Cardiac septum (tissue), 1 donor: ENCODE data around the gene SLC4A3. TPM values are rescaled to one million over a fixed set of nuclear protein-coding genes. Genes with fewer than 3 reads are reported as not detected.
"Not testable (repeated sequence)": the region's sequence is repeated elsewhere in the genome, so short reads cannot be mapped to it uniquely, and the experiment has no call there.

Experiments
- DNase-seq: peaks from one replicate; pipeline ENCODE4 v3.0.0-alpha.2; 2020; ENCODE audit warnings: low spot score
- intact Hi-C: fragments of 100-400 bp; cut with DNase I; formaldehyde crosslinking; loops from one replicate; pipeline ENCODE4 v1.14.0; 2022
- total RNA-seq: library from RNA; stranded (reverse); fragmentation: NEBNext Ultra II Directional; extraction: Animal tissue kit (Norgen Biotek cat#: 25700); gene quantifications from one replicate; pipeline ENCODE4 v1.2.1, GENCODE V29; 2021
- donor health status: DM: no; HTN: no; CAD: no.

SLC4A3 gene
- total RNA-seq, 1 donor from 2014 or later = 396 TPM

- intact Hi-C loops = no loop called here
- no peak for DNase-seq
These were observed 37.5 kb downstream of the SLC4A3 start for GRCh38 chr2:219664944-219665343.

GRCh38 chr2:219665926-219666325 lies 38.5 kb downstream of the SLC4A3 start:
- intact Hi-C loops = no loop called here
- DNase-seq = no peak

- intact Hi-C loops = no loop called here
- no peak for DNase-seq
These were observed 40.9 kb downstream of the SLC4A3 start for GRCh38 chr2:219668316-219668715.

GRCh38 chr2:219670386-219670785 lies 43.0 kb downstream of the SLC4A3 start:
- no peak for DNase-seq

GRCh38 chr2:219671279-219671678 lies 43.8 kb downstream of the SLC4A3 start:
- DNase-seq = no peak
- intact Hi-C loops = no loop called here

More at GRCh38 chr2:219670386-219670785, 43.0 kb downstream of the SLC4A3 start:
- intact Hi-C loops = no loop called here

- DNase-seq = no peak
- intact Hi-C loops = no loop called here
These were observed 45.0 kb downstream of the SLC4A3 start for GRCh38 chr2:219672406-219672805.

GRCh38 chr2:219675221-219675620 lies 47.8 kb downstream of the SLC4A3 start:
- intact Hi-C loops = no loop called here
- DNase-seq = no peak

- intact Hi-C loops = no loop called here
- no peak for DNase-seq
These were observed 49.2 kb downstream of the SLC4A3 start for GRCh38 chr2:219676586-219676985.

GRCh38 chr2:219679041-219679440 lies 51.6 kb downstream of the SLC4A3 start:
- DNase-seq = no peak
- intact Hi-C loops = no loop called here

- DNase-seq = no peak
- intact Hi-C loops = no loop called here
These were observed 52.1 kb downstream of the SLC4A3 start for GRCh38 chr2:219679571-219679970.

- intact Hi-C loops = no loop called here
- no peak for DNase-seq
These were observed 53.7 kb downstream of the SLC4A3 start for GRCh38 chr2:219680958-219681693.

- DNase-seq = no peak
- intact Hi-C loops = no loop called here
These were observed 54.4 kb downstream of the SLC4A3 start for GRCh38 chr2:219681694-219682300.

- DNase-seq, intact Hi-C loops: not testable (repeated sequence)
These were observed 56.0 kb downstream of the SLC4A3 start for GRCh38 chr2:219683474-219683873.

- intact Hi-C loops = no loop called here
- no peak for DNase-seq
These were observed 57.6 kb downstream of the SLC4A3 start for GRCh38 chr2:219684721-219685689.

GRCh38 chr2:219687272-219687671 lies 59.8 kb downstream of the SLC4A3 start:
- intact Hi-C loops = no loop called here

GRCh38 chr2:219687882-219688559 lies 60.6 kb downstream of the SLC4A3 start:
- no peak for DNase-seq
- intact Hi-C loops = loop anchor here (2.0 kb wide), 2 partner anchors 43 to 145 kb away; partner anchors contain the start of gene CHPF

More at GRCh38 chr2:219687272-219687671, 59.8 kb downstream of the SLC4A3 start:
- DNase-seq = no peak

GRCh38 chr2:219688560-219689445 lies 61.4 kb downstream of the SLC4A3 start:
- no peak for DNase-seq
- intact Hi-C loops = loop anchor here (2.0 kb wide), 2 partner anchors 44 to 146 kb away; partner anchors contain the start of gene CHPF
